Stimulated activated CD4-positive, alpha-beta T cell treated with anti-CD3 and anti-CD28 coated beads, TNF-alpha, amount 100 ng/mL, for 24 hours (primary cell): ENCODE results near the gene SYNPO2L.

Experiments
- DNase-seq, 3 experiments: peaks; one replicate each; pipeline ENCODE4 v3.0.0-alpha.2; 2020; ENCODE audit warnings: low read depth in 3 of 3

Gene SYNPO2L

GRCh38 chr10:73649876-73650536, 5.8 kb downstream of the SYNPO2L start:
- no peak for DNase-seq

GRCh38 chr10:73648975-73649829, 6.6 kb downstream of the SYNPO2L start:
- no peak for DNase-seq

- no peak for DNase-seq
Observed at GRCh38 chr10:73647875-73648651, 7.8 kb downstream of the SYNPO2L start.

- DNase-seq = peak in 1 of 3 experiments; percentile 20
Observed at GRCh38 chr10:73647211-73647874, 8.5 kb downstream of the SYNPO2L start.

- DNase-seq = no peak
Observed at GRCh38 chr10:73646598-73647041, 9.2 kb downstream of the SYNPO2L start.

GRCh38 chr10:73645251-73645650, 10.6 kb downstream of the SYNPO2L start:
- no peak for DNase-seq

GRCh38 chr10:73644767-73645166, 11.1 kb downstream of the SYNPO2L start:
- DNase-seq = no peak

- DNase-seq = peak; percentile 16 to 28 (median 22)
Observed at GRCh38 chr10:73644015-73644743, 11.7 kb downstream of the SYNPO2L start.

GRCh38 chr10:73643362-73643761, 12.5 kb downstream of the SYNPO2L start:
- DNase-seq = no peak

GRCh38 chr10:73641328-73642060, 14.3 kb downstream of the SYNPO2L start, which contains the start of gene MYOZ1:
Gene MYOZ1, minus strand, starts transcription at chr10:73641474. Its CDS starts 1,457 bp downstream, at chr10:73640017.
- DNase-seq = no peak

GRCh38 chr10:73639286-73639685, 16.5 kb downstream of the SYNPO2L start:
- DNase-seq = no peak

- no peak for DNase-seq
Observed at GRCh38 chr10:73635781-73636180, 20.0 kb downstream of the SYNPO2L start.

- no peak for DNase-seq
Observed at GRCh38 chr10:73634421-73634820, 21.4 kb downstream of the SYNPO2L start.

- no peak for DNase-seq
Observed at GRCh38 chr10:73629165-73629564, 26.7 kb downstream of the SYNPO2L start.

GRCh38 chr10:73628405-73628804, 27.4 kb downstream of the SYNPO2L start:
- DNase-seq = no peak

- DNase-seq = no peak
Observed at GRCh38 chr10:73627300-73627699, 28.5 kb downstream of the SYNPO2L start.

- DNase-seq = peak; percentile 81 to 91 (median 89)
Observed at GRCh38 chr10:73625884-73626752, 29.7 kb downstream of the SYNPO2L start.

- no peak for DNase-seq
Observed at GRCh38 chr10:73625004-73625883, 30.6 kb downstream of the SYNPO2L start.
